ENCODE measurements around the gene NEK9.

The NEK9 gene

DNA sequence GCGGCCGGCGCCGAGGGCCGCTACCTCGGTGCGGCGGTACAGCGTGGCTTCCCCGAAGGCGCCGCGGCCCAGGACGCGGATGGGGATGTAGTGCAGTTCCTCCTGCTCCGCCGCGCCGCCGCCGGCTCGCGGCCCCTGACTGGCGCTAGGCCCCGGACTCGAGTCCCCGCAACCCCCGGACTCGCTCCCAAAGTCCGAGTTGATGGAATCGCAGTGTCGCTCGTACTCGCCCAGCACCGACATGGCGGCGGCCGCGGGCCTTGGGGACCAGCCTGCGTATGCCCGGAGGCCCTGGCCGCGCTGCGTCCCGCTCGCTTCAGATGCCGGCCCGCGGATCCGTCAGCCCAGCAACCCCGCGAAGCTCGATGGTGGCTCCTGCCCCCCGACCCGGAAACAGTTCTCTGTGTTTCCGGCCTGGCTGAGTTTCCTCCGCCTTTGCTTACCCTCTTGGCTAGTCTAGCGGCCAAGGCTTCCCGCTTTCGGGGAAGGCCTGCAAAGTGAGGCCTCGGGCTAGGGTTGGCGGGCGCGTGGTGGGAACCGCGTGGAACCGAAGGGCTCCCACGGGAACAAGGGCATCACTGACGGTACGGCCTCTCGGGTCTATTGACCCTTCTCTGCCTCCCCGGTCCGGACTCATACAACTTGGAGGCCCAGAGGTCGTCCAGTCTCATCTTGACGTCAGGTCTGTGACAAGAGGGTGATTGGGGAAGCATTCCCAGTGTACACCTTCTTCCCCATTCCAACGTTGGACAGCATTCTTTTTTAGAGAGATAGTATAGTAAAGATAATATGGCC is at the start of gene NEK9:
TSS of gene NEK9 (minus strand) at position 370 of the 795 bp plus-strand sequence. CDS start at position 243, 127 bp downstream.
- H3K4me3 ChIP-seq (ENCODE audit: low read depth, low read length): peak within 1 kb of the TSS; percentile 100
- TF ChIP-seq, protein P1, sequence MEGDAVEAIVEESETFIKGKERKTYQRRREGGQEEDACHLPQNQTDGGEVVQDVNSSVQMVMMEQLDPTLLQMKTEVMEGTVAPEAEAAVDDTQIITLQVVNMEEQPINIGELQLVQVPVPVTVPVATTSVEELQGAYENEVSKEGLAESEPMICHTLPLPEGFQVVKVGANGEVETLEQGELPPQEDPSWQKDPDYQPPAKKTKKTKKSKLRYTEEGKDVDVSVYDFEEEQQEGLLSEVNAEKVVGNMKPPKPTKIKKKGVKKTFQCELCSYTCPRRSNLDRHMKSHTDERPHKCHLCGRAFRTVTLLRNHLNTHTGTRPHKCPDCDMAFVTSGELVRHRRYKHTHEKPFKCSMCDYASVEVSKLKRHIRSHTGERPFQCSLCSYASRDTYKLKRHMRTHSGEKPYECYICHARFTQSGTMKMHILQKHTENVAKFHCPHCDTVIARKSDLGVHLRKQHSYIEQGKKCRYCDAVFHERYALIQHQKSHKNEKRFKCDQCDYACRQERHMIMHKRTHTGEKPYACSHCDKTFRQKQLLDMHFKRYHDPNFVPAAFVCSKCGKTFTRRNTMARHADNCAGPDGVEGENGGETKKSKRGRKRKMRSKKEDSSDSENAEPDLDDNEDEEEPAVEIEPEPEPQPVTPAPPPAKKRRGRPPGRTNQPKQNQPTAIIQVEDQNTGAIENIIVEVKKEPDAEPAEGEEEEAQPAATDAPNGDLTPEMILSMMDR (IDR thresholded peaks at IDR 0.05; ENCODE audit: insufficient read depth, low read depth, low read length, missing control alignments): no peak

DNA sequence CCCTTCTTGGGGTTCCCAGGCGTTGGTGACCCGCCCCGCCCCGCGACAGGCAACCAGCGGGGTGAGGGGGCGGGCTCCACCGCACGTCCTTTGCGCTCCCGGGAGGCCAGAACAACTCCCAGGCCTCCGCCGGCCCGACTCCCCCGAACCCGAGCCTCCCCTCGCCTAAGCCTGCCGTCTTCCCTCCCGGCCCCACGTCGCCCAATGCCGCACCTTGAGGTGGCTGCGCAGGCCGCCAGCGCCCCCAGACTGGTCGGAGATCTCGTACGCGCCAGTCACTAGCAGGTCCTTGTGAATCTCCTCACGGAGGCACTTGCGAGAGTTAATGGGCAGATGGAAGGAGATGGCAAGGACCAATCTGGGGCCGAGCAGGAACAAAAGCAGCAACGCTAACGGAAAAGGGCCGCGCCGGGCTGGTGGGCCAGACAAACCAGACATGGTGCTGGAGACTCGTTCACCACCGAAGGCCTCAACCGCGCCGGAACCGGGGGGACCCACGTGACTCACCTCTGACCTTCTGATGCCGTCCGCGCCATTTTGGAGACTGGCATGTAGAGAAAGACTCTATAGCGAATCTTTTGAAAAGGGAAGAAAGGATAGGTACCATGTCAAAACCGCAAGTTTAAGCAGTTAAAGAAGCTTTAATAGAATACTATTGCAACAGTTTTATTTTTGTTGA is 49.4 kb upstream of the NEK9 start, which contains the start of gene TMED10:
TSS of gene TMED10 (minus strand) at position 471 of the 679 bp plus-strand sequence. CDS start at position 438, 33 bp downstream.
- peak; percentile 94 for DNase-seq (ENCODE audit: low read depth)
- peak within 1 kb of the TSS; percentile 91 for H3K4me3 ChIP-seq (ENCODE audit: low read depth, low read length)
- TF ChIP-seq, protein P1 (IDR thresholded peaks at IDR 0.05; ENCODE audit: insufficient read depth, low read depth, low read length, missing control alignments): no peak

More for the DNA sequence above, at the start of gene NEK9:
- peak; percentile 92 for DNase-seq (ENCODE audit: low read depth)

DNA sequence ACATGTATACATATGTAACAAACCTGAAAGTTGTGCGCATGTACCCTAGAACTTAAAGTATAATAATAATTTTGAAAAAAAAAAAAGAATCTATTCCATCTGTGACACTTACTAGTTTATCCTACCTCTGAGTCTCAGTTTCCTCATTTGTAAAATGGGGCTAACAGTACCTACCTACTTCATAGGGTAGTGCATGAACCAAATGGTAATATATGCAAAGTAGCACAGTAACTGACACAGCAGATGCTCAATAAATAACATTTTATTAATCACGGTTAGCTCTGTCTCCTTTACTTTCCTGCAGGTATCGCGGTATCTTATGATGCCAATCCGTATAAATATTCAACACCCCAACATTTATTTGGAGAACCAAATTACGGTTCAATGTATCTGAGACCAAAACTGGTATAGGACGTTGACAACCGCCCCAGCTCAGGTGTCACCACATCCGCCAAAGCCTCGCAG is 48.9 kb upstream of the NEK9 start:
- TF ChIP-seq, protein P1 (IDR thresholded peaks at IDR 0.05; ENCODE audit: insufficient read depth, low read depth, low read length, missing control alignments): no peak
- H3K4me3 ChIP-seq (ENCODE audit: low read depth, low read length): peak overlapping the region; percentile 91
- DNase-seq (ENCODE audit: low read depth): no peak

DNA sequence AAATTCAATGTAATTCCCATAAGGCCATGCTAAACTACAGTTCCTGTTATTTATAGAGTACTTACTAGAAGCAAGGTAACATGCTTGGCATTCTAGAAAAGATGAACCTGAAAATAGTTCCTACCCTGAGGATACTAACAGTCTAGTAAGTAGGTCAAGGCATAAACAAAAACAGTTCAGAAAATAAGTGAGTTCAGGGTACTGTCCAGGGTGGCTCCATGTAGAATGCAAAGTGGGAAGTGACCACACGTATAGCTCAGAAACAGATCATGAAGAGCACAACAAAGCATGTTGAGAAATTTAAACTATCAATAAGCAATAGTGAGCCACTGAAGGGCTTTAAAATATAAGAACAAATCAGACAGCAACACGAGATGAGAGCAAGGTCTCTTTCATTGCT is 47.2 kb upstream of the NEK9 start:
- H3K4me3 ChIP-seq (ENCODE audit: low read depth, low read length): no peak overlapping the region
- TF ChIP-seq, protein P1 (IDR thresholded peaks at IDR 0.05; ENCODE audit: insufficient read depth, low read depth, low read length, missing control alignments): no peak
- no peak for DNase-seq (ENCODE audit: low read depth)

DNA sequence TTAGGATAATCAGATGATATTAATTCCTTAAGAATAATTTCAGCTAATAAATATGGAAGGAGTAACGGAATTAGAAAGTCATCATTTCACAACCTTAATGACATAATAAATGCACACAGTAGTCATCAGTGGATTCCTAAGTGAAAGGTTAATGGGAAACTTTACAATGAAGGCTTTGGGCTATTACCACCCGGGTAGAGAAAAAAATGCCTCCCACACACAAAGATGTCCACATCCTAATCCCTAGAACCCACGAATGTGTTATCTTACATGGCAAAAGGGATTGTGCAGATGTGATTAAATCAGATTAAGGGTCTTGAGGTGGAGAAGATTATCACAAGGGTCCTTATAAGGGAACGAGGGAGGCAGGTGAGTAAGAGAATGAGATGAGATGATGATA is 43.9 kb upstream of the NEK9 start:
- TF ChIP-seq, protein P1 (IDR thresholded peaks at IDR 0.05; ENCODE audit: insufficient read depth, low read depth, low read length, missing control alignments): no peak
- no peak overlapping the region for H3K4me3 ChIP-seq (ENCODE audit: low read depth, low read length)
- DNase-seq (ENCODE audit: low read depth): no peak

DNA sequence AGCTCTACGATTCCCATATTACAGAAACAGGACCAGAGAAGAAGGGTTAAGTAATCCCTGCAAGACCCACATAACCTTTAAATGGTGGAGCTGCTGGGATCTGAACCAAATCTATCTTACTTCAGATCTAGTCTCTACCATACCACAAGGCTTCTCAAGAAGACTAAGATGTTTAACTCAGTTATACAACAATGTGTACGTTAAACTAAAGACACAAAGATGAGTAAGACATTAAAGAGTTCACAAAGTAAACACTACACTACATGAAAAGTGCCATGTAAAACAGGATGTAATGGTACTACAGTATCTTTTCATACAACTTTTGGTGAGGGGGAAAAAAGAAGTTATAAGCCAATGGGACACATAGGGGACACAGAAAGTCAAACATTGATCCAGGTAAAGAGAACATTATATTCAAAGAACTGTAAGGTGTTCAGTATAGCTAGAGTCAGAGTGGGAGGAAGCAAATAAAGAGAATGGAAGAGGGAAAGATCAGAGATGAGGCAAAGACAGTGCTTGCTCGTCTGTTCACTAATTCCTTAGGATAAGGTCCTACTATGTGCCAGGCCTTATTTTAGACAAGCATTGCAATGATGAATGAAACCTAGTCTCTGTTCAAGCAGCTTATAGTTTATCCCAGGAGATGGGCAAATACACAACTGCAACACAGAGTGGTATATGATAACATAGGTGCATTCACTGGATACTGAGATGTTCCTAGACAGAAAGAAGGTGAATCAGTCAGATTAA is 41.9 kb upstream of the NEK9 start:
- TF ChIP-seq, protein P1 (IDR thresholded peaks at IDR 0.05; ENCODE audit: insufficient read depth, low read depth, low read length, missing control alignments): no peak
- no peak overlapping the region for H3K4me3 ChIP-seq (ENCODE audit: low read depth, low read length)
- DNase-seq (ENCODE audit: low read depth): no peak

Measured in GM12865 (cell line).